Midbrain (tissue), 1 donor: ENCODE data around the gene CHEK2.
"Not testable (repeated sequence)": the region's sequence is repeated elsewhere in the genome, so short reads cannot be mapped to it uniquely, and the experiment has no call there.

Source experiments
- DNase-seq: peaks from one replicate; lab custom pipeline; 2025; lab: John Stamatoyannopoulos, UW

The CHEK2 gene

GRCh38 chr22:28741200-28741784 is 328 bp downstream of the CHEK2 start:
- DNase-seq, result no peak

- DNase-seq, result not testable (repeated sequence)
These were observed 2.7 kb downstream of the CHEK2 start for GRCh38 chr22:28738876-28739275.

- no peak for DNase-seq
These were observed 3.9 kb downstream of the CHEK2 start for GRCh38 chr22:28737701-28738100.

- no peak for DNase-seq
These were observed 5.1 kb downstream of the CHEK2 start for GRCh38 chr22:28736301-28737155.

- DNase-seq, result no peak
These were observed 7.2 kb downstream of the CHEK2 start for GRCh38 chr22:28734393-28734792.

GRCh38 chr22:28730179-28730578 is 11.4 kb downstream of the CHEK2 start:
- DNase-seq, result no peak

GRCh38 chr22:28728621-28729313 is 12.9 kb downstream of the CHEK2 start:
- no peak for DNase-seq

- DNase-seq, result no peak
These were observed 13.6 kb downstream of the CHEK2 start for GRCh38 chr22:28728002-28728401.

GRCh38 chr22:28718044-28718443 is 23.6 kb downstream of the CHEK2 start:
- DNase-seq, result no peak

GRCh38 chr22:28716686-28717085 is 24.9 kb downstream of the CHEK2 start:
- DNase-seq, result no peak

- no peak for DNase-seq
These were observed 26.0 kb downstream of the CHEK2 start for GRCh38 chr22:28715611-28716010.

- no peak for DNase-seq
These were observed 27.5 kb downstream of the CHEK2 start for GRCh38 chr22:28714043-28714628.

GRCh38 chr22:28711820-28712777 is 29.5 kb downstream of the CHEK2 start:
- no peak for DNase-seq

GRCh38 chr22:28711341-28711740 is 30.3 kb downstream of the CHEK2 start:
- no peak for DNase-seq

GRCh38 chr22:28710576-28711191 is 30.9 kb downstream of the CHEK2 start:
- no peak for DNase-seq

GRCh38 chr22:28710107-28710506 is 31.5 kb downstream of the CHEK2 start:
- DNase-seq, result no peak

- DNase-seq, result no peak
These were observed 34.8 kb downstream of the CHEK2 start for GRCh38 chr22:28706845-28707244.

- DNase-seq, result no peak
These were observed 38.2 kb downstream of the CHEK2 start for GRCh38 chr22:28703436-28703835.

- no peak for DNase-seq
These were observed 38.7 kb downstream of the CHEK2 start for GRCh38 chr22:28702891-28703290.

GRCh38 chr22:28693041-28693760 is 48.4 kb downstream of the CHEK2 start:
- not testable (repeated sequence) for DNase-seq
